Loucy (cell line): ENCODE data around the gene B3GAT1.

Experiments
- H2AFZ ChIP-seq: fragments of 200-600 bp; sonication (generic); 2 replicates; pipeline ENCODE4 v1.6.0; 2016; ENCODE audit warnings: antibody characterized with exemption, mild to moderate bottlenecking, low read length, moderate library complexity
- H3F3A ChIP-seq: fragments of 200-600 bp; 2 replicates; pipeline ENCODE4 v1.6.0; 2016; ENCODE audit warnings: antibody characterized with exemption, low read depth, mild to moderate bottlenecking
- H3K27me3 ChIP-seq: fragments of 200-600 bp; sonication (generic); 2 replicates; pipeline ENCODE4 v1.6.1; 2014; ENCODE audit warnings: low read length, mild to moderate bottlenecking; ENCODE audit not compliant: insufficient read depth, poor library complexity, severe bottlenecking
- H3K36me3 ChIP-seq: fragments of 200-600 bp; sonication (generic); 2 replicates; pipeline ENCODE4 v1.6.1; 2016; ENCODE audit warnings: low read length; ENCODE audit not compliant: insufficient read depth
- H3K4me1 ChIP-seq: fragments of 200-600 bp; sonication (generic); 2 replicates; pipeline ENCODE4 v1.5.1; 2014; ENCODE audit warnings: low read length, mild to moderate bottlenecking; ENCODE audit not compliant: insufficient read depth, poor library complexity, severe bottlenecking
- H3K4me2 ChIP-seq: fragments of 200-600 bp; sonication (generic); 2 replicates; pipeline ENCODE4 v1.6.0; 2014; ENCODE audit warnings: antibody characterized with exemption, low read length, low read depth, mild to moderate bottlenecking; ENCODE audit not compliant: poor library complexity, severe bottlenecking
- H3K4me3 ChIP-seq: fragments of 200-600 bp; sonication (generic); 2 replicates; pipeline ENCODE4 v1.5.1; 2014; ENCODE audit warnings: low read length, mild to moderate bottlenecking, mixed read lengths; ENCODE audit not compliant: poor library complexity, severe bottlenecking
- H3K79me2 ChIP-seq: fragments of 200-600 bp; sonication (generic); 2 replicates; pipeline ENCODE4 v1.6.1; 2014; ENCODE audit warnings: low read length; ENCODE audit not compliant: insufficient read depth
- H3K9ac ChIP-seq: fragments of 200-600 bp; sonication (generic); 2 replicates; pipeline ENCODE4 v1.6.0; 2014; ENCODE audit warnings: mild to moderate bottlenecking, low read depth, low read length, moderate library complexity; ENCODE audit not compliant: poor library complexity, severe bottlenecking
- H3K9me2 ChIP-seq: fragments of 200-600 bp; sonication (generic); replicated peaks from 2 replicates; pipeline ENCODE4 v1.6.1; 2016; ENCODE audit warnings: low read depth, low read length, mixed read lengths
- H3K9me3 ChIP-seq: fragments of 200-600 bp; sonication (generic); 2 replicates; pipeline ENCODE4 v1.6.1; 2014; ENCODE audit warnings: mild to moderate bottlenecking, antibody characterized with exemption, low read length, low read depth; ENCODE audit not compliant: insufficient read depth
- H4K20me1 ChIP-seq: fragments of 200-600 bp; sonication (generic); 2 replicates; pipeline ENCODE4 v1.6.0; 2014; ENCODE audit warnings: antibody characterized with exemption, low read length, mild to moderate bottlenecking; ENCODE audit not compliant: insufficient read depth, poor library complexity, severe bottlenecking
- CTCF ChIP-seq: fragments of 200-600 bp; sonication (generic); conservative IDR thresholded peaks from 2 replicates; pipeline ENCODE4 v1.5.1; 2014; ENCODE audit warnings: mild to moderate bottlenecking, antibody characterized with exemption, low read length
- EZH2phosphoT487 ChIP-seq: fragments of 200-600 bp; IDR thresholded peaks from 2 replicates; pipeline ENCODE4 v1.6.1; 2018; ENCODE audit warnings: antibody characterized with exemption, mild to moderate bottlenecking, moderate library complexity, borderline replicate concordance

B3GAT1 gene

GRCh38 chr11:134347441-134347840 lies 64.6 kb downstream of the B3GAT1 start:
- H3K4me2 ChIP-seq: no peak overlapping the region
- H3K4me1 ChIP-seq: no peaks in the 10 kb centered on the region
- no peak overlapping the region for H2AFZ ChIP-seq
- peaks cover 8% of the 10 kb centered on the region; the same call in 1 of the 2 replicates for H3K9me3 ChIP-seq
- no peaks in the 10 kb centered on the region for H3F3A ChIP-seq
- H3K79me2 ChIP-seq: no peaks in the 10 kb centered on the region
- H4K20me1 ChIP-seq: no peaks in the 10 kb centered on the region
- no peaks in the 10 kb centered on the region for H3K36me3 ChIP-seq
- H3K9me2 ChIP-seq: no peaks in the 10 kb centered on the region
- TF ChIP-seq CTCF: no peak
- TF ChIP-seq EZH2phosphoT487: no peak
- H3K27me3 ChIP-seq: no peaks in the 10 kb centered on the region
- no peak overlapping the region for H3K9ac ChIP-seq
- H3K4me3 ChIP-seq: no peak overlapping the region

- peaks cover 8% of the 10 kb centered on the region; the same call in 1 of the 2 replicates for H3K9me3 ChIP-seq
- H3K36me3 ChIP-seq: no peaks in the 10 kb centered on the region
- no peak overlapping the region for H3K4me3 ChIP-seq
- no peak overlapping the region for H2AFZ ChIP-seq
- H3K9me2 ChIP-seq: no peaks in the 10 kb centered on the region
- no peak for TF ChIP-seq CTCF
- no peak overlapping the region for H3K4me2 ChIP-seq
- H3K4me1 ChIP-seq: no peaks in the 10 kb centered on the region
- H3K27me3 ChIP-seq: no peaks in the 10 kb centered on the region
- no peaks in the 10 kb centered on the region for H3F3A ChIP-seq
- H3K9ac ChIP-seq: no peak overlapping the region
- H4K20me1 ChIP-seq: no peaks in the 10 kb centered on the region
- no peaks in the 10 kb centered on the region for H3K79me2 ChIP-seq
Observed at GRCh38 chr11:134346976-134347350, 65.1 kb downstream of the B3GAT1 start.

- H3K9ac ChIP-seq: no peak overlapping the region
- TF ChIP-seq CTCF (no peak), EZH2phosphoT487 (no peak)
- no peaks in the 10 kb centered on the region for H3K27me3 ChIP-seq
- no peaks in the 10 kb centered on the region for H3K36me3 ChIP-seq
- no peaks in the 10 kb centered on the region for H3K4me1 ChIP-seq
- no peaks in the 10 kb centered on the region for H3F3A ChIP-seq
- no peak overlapping the region for H2AFZ ChIP-seq
- H3K79me2 ChIP-seq: no peaks in the 10 kb centered on the region
- no peak overlapping the region for H3K4me2 ChIP-seq
- no peaks in the 10 kb centered on the region for H4K20me1 ChIP-seq
- H3K9me3 ChIP-seq: peaks cover 8% of the 10 kb centered on the region; the same call in 1 of the 2 replicates
- no peak overlapping the region for H3K4me3 ChIP-seq
- H3K9me2 ChIP-seq: no peaks in the 10 kb centered on the region
Observed at GRCh38 chr11:134346101-134346975, 65.7 kb downstream of the B3GAT1 start.
